ENCODE results near the gene TMEM109.

DNA sequence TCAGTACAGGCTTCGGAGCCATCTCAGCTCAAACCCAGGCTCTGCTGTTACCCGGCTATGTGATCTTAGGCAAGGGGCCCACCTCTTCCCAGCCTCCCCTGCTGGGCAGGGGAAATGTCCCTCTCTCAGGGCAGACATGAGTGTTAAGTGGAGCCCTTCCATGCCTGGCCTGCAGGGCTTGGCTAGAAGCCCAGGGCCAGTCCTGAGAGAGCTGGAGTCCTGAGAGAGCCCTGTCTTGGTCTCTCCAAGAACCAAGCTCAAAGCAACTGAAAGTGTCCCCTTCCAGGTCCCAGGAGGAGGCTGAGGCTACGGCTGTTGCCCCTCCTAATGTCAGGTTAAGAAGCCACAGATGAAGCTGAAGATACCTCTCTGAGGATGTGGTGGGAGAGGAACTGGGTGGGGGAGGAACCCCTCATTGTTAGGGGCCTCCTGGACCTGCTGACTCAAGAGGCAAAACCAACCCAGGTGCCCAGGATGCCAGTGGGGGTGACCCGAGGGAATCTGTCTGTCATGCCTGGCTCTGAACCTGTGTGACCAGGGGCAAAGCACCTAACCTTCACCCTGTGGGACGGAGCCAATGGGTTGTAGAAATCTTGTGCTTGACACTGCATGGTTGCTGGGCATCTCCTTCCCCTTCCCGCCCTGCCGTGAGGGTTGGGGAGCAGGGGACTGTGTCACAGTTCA, 42.4 kb upstream of the TMEM109 start:
- TF ChIP-seq POLR2AphosphoS5 (IDR thresholded peaks at IDR 0.05): no peak
- no peak for TF ChIP-seq CTCF (IDR thresholded peaks at IDR 0.05)
- TF ChIP-seq POLR2A (IDR thresholded peaks at IDR 0.05): no peak
